ENCODE results near the gene PANK2. TPM values are rescaled to one million over a fixed set of nuclear protein-coding genes. Genes with fewer than 3 reads are reported as not detected.
"Not testable (repeated sequence)": the region's sequence is repeated elsewhere in the genome, so short reads cannot be mapped to it uniquely, and the experiment has no call there.

Gene PANK2
- polyA plus RNA-seq, 3 donors from 2014 or later: 42.1 to 53.0 (median 44.3) TPM

DNA sequence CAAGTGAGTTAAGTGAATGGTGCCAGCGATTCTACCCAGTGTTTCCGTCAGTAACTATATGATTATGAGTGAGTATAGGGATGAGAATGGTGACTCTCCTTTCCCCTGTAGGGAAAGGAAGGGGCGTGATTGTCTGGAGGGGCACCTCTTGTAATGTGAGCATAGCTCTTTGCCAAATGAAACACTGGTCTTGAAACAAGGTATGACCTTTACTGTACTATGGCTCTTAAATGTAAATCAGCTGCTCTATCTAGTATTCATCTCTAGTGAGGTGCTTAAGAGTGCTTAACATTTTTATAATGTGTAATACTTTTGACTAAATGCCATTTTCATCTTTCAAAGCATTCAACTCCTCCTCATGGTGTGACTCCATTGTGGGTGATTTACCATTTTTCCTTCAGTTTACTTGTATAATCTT is 11.0 kb downstream of the PANK2 start:
- H3K27me3 Mint-ChIP-seq (ENCODE audit: low read depth in 3 of 3): peaks cover 0 to 4% (median 0%) of the 10 kb centered on the region in 3 donors
- H3K27ac Mint-ChIP-seq: peak overlapping the region in 5 of 6 donors; percentile 43 to 77 (median 56)

GRCh38 chr20:3901028-3901705 is 12.0 kb downstream of the PANK2 start:
- Mint-ChIP-seq H3K9me3 (no peaks in the 10 kb centered on the region), H3K27ac (peak overlapping the region; percentile 19 to 74 (median 39)), H3K27me3 (ENCODE audit: low read depth in 3 of 3) (peaks cover 0 to 4% (median 0%) of the 10 kb centered on the region in 3 donors), H3K36me3 (no peaks in the 10 kb centered on the region), H3K4me1 (peaks cover 80 to 88% of the 10 kb centered on the region in 2 donors), H3K4me3 (peak overlapping the region; percentile 3 to 66 (median 52))
- DNase-seq: no peak

More for the DNA sequence above, 11.0 kb downstream of the PANK2 start:
- Mint-ChIP-seq H3K9me3 (no peaks in the 10 kb centered on the region), H3K36me3 (no peaks in the 10 kb centered on the region), H3K4me1 (peaks cover 84 to 95% of the 10 kb centered on the region in 2 donors), H3K4me3 (peak overlapping the region; percentile 22 to 72 (median 42))
- no peak for DNase-seq

DNA sequence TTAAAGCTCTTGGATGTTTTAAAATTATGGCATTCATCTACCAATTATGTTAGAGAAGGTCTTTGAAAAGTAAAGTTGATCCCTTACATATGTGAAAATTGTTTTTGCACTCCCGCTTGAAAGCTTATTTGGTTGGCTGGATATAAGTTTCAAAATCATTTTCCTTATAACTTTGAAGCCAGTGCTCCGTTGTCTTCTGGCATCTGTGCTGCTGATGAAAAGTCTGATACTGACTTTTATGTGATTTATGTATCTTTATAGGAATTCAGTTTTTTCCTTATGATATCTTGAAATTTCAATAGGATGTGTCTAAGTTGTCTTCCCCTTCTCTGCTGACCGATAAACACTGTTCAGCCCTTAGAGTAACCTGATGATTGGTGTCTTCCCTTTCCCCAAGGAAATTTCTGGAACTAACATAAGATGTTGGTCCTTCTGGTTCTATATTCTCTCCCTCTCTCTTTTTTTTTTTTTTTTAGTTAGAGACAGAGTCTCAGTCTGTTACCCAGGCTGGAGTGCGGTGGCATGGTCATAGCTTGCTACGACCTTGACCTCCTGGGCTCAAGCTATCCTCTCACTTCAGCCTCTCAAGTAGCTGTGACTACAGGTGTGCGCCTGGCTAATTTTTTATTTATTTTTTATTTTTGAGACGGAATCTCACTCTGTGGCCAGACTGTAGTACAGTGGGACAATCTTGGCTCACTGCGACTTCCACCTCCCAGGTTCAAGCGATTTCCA is 12.7 kb downstream of the PANK2 start:
- Mint-ChIP-seq H3K9me3 (no peaks in the 10 kb centered on the region), H3K36me3 (no peaks in the 10 kb centered on the region), H3K4me3 (peak overlapping the region; percentile 12 to 66 (median 52)), H3K27ac (peak overlapping the region; percentile 19 to 83 (median 52)), H3K4me1 (peaks cover 78 to 88% of the 10 kb centered on the region in 2 donors), H3K27me3 (ENCODE audit: low read depth in 3 of 3) (peaks cover 0 to 6% (median 0%) of the 10 kb centered on the region in 3 donors)
- no peak for DNase-seq

DNA sequence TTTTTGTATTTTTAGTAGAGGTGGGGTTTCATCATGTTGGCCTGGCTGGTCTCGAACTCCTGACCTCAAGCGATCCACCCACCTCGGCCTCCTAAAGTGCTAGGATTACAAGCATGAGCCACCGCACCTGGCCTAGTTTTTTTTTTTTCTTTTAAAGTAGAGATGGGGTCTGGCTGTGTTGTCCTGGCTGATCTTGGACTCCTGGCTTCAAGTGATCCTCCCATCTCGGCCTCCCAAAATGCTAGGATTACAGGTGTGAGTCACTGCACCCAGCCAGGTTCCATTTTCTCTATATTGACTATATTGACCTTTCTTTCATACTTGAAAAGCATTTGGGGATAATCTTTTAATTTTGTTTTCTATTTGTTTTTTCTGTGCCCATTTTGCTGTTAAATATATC is 13.3 kb downstream of the PANK2 start:
- H3K4me1 Mint-ChIP-seq: peaks cover 78 to 88% of the 10 kb centered on the region in 2 donors
- no peaks in the 10 kb centered on the region for H3K36me3 Mint-ChIP-seq
- H3K4me3 Mint-ChIP-seq: peak overlapping the region in 1 of 5 donors; percentile 35
- no peak for DNase-seq
- peaks cover 0 to 7% (median 0%) of the 10 kb centered on the region in 3 donors for H3K27me3 Mint-ChIP-seq (ENCODE audit: low read depth in 3 of 3)
- H3K27ac Mint-ChIP-seq: peak overlapping the region in 3 of 6 donors; percentile 40 to 67 (median 49)
- no peaks in the 10 kb centered on the region for H3K9me3 Mint-ChIP-seq

DNA sequence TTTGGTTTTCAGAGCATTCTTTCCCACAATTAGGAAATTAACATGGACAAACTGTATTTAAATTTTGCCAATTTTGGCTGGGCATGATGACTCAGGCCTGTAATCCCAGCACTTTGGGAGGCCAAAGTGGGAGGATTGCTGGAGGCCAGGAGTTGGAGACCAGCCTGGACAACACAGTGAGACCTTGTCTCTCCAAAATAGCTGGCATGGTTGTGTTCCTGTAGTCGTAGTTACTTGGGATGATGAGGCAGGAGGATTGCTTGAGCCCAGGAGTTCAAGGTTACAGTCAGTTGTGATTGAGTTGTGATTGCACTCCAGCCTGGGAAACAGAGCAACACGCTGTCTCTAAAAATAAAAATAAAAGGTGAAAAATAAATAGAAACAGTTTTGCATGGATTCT is 15.0 kb downstream of the PANK2 start:
- no peak overlapping the region for H3K4me3 Mint-ChIP-seq
- H3K36me3 Mint-ChIP-seq: peaks cover 0 to 10% (median 5%) of the 10 kb centered on the region in 3 donors
- peaks cover 0 to 7% (median 3%) of the 10 kb centered on the region in 3 donors for H3K27me3 Mint-ChIP-seq (ENCODE audit: low read depth in 3 of 3)
- H3K9me3 Mint-ChIP-seq: no peaks in the 10 kb centered on the region
- peak overlapping the region in 1 of 6 donors; percentile 16 for H3K27ac Mint-ChIP-seq
- H3K4me1 Mint-ChIP-seq: peaks cover 79 to 89% of the 10 kb centered on the region in 2 donors
- no peak for DNase-seq

GRCh38 chr20:3904857-3905256 is 15.7 kb downstream of the PANK2 start:
- no peaks in the 10 kb centered on the region for H3K9me3 Mint-ChIP-seq
- H3K27ac Mint-ChIP-seq: peak overlapping the region in 4 of 6 donors; percentile 19 to 60 (median 34)
- DNase-seq: no peak
- H3K27me3 Mint-ChIP-seq (ENCODE audit: low read depth in 3 of 3): peaks cover 0 to 7% (median 3%) of the 10 kb centered on the region in 3 donors
- peak overlapping the region in 1 of 5 donors; percentile 27 for H3K4me3 Mint-ChIP-seq
- H3K4me1 Mint-ChIP-seq: peaks cover 75 to 86% of the 10 kb centered on the region in 2 donors
- peaks cover under 1 to 10% (median 5%) of the 10 kb centered on the region in 3 donors for H3K36me3 Mint-ChIP-seq

DNA sequence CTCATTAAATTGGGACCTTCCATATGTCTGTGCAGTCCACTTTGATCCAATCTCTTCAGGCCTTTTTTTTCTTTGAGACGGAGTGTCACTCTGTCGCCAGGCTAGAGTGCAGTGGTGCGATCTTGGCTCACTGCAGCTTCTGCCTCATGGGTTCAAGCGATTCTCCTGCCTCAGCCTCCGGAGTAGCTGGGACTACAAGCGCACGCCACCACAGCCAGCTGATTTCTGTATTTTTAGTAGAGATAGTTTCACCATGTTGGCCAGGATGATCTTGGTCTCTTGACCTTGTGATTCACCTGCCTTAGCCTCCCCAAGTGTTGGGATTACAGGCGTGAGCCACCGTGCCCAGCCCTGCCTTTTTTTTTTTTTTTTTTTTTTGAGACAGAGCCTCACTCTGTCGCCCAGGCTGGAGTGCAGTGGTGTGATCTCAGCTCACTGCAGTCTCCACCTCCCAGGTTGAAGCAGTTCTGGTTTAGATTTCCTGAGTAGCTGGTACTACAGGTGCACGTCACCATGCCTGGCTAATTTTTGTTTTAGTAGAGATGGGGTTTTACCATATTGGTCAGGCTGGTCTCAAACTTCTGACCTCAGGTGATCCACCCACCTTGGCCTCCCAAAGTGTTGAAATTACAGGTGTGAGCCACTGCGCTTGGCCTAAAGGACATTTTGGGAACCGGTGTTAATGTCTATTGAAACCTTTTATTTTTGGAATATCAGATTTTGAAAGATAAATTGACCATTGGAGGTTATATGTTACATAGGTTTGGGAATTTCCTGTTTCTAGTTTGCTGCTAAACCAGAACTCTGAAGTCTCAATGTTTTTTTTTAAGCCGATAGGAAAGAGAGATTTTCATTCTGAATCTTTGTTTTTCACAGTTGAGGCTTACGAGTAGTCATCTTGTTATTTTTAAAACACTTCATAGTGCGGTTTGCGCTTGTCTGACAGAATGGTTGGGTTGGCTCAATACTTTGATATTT is 17.8 kb downstream of the PANK2 start:
- not testable (repeated sequence) for H3K9me3 Mint-ChIP-seq; H3K27me3 Mint-ChIP-seq (ENCODE audit: low read depth in 3 of 3)
- peak in 2 of 3 donors; percentile 22 to 24 for DNase-seq
- peak overlapping the region in 5 of 6 donors; percentile 39 to 87 (median 81) for H3K27ac Mint-ChIP-seq
- H3K4me1 Mint-ChIP-seq: peaks cover 70 to 82% of the 10 kb centered on the region in 2 donors
- peaks cover 11 to 23% (median 13%) of the 10 kb centered on the region in 3 donors for H3K36me3 Mint-ChIP-seq
- H3K4me3 Mint-ChIP-seq: peak overlapping the region; percentile 4 to 78 (median 57)

GRCh38 chr20:3908667-3909066 is 19.5 kb downstream of the PANK2 start:
- DNase-seq: no peak
- Mint-ChIP-seq H3K36me3 (peaks cover 18 to 33% (median 20%) of the 10 kb centered on the region in 3 donors), H3K4me3 (no peak overlapping the region), H3K9me3 (no peaks in the 10 kb centered on the region), H3K4me1 (peaks cover 55 to 72% of the 10 kb centered on the region in 2 donors), H3K27ac (no peak overlapping the region), H3K27me3 (ENCODE audit: low read depth in 3 of 3) (peaks cover 5 to 6% (median 5%) of the 10 kb centered on the region in 3 donors)

- Mint-ChIP-seq H3K4me3 (no peak overlapping the region), H3K36me3 (peaks cover 23 to 36% (median 28%) of the 10 kb centered on the region in 3 donors), H3K9me3 (no peaks in the 10 kb centered on the region), H3K4me1 (peaks cover 44 to 62% of the 10 kb centered on the region in 2 donors), H3K27ac (peak overlapping the region in 4 of 6 donors; percentile 21 to 57 (median 36)), H3K27me3 (ENCODE audit: low read depth in 3 of 3) (peaks cover 5 to 6% (median 6%) of the 10 kb centered on the region in 3 donors)
- DNase-seq: no peak
Observed at GRCh38 chr20:3909952-3910366, 20.8 kb downstream of the PANK2 start.

DNA sequence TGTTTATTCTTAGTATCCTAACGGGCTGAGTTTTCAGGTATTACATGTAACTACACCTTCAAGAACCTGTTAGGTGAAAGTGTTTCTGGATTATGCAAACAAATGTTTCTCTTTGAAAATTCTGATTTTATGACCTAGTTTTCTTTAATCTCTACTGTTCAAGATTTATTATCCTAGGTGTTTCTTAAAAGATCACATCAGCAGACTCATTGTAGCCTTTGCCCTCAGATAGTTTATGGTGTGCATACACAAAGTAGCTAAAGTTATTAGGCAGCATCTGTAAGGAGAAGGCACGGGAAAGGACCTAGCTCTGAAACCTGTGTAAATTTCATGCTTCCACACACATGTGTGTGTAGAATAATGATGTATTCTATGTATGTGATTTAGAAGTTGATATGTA is 21.7 kb downstream of the PANK2 start:
- peaks cover 23 to 41% (median 28%) of the 10 kb centered on the region in 3 donors for H3K36me3 Mint-ChIP-seq
- peaks cover 5 to 6% (median 6%) of the 10 kb centered on the region in 3 donors for H3K27me3 Mint-ChIP-seq (ENCODE audit: low read depth in 3 of 3)
- no peak overlapping the region for H3K4me3 Mint-ChIP-seq
- DNase-seq: no peak
- peaks cover 47 to 68% of the 10 kb centered on the region in 2 donors for H3K4me1 Mint-ChIP-seq
- H3K9me3 Mint-ChIP-seq: no peaks in the 10 kb centered on the region
- peak overlapping the region in 1 of 6 donors; percentile 57 for H3K27ac Mint-ChIP-seq

DNA sequence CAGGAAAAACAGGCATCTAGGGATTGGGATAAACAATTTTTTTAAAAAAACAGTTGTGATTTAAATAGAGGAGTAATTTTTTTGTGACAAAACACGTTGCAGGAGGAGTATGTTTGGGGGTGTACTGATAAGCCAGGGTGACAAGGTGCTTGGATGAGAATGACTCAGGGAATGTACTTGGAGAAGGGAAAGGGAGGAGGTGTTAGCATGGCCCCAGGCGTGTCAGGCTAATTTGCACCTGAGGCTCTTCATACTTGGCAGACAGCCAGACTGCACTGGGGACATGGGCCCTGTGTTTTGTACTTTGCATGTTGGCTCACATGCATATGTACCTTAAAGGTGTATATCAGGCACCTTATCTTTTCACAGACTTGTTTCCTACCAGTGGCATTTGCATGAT is 22.8 kb downstream of the PANK2 start:
- Mint-ChIP-seq H3K27ac (peak overlapping the region in 2 of 6 donors; percentile 25 to 41), H3K4me3 (no peak overlapping the region), H3K9me3 (no peaks in the 10 kb centered on the region), H3K4me1 (peaks cover 45 to 70% of the 10 kb centered on the region in 2 donors), H3K36me3 (peaks cover 27 to 41% (median 28%) of the 10 kb centered on the region in 3 donors), H3K27me3 (ENCODE audit: low read depth in 3 of 3) (peaks cover 3 to 6% (median 5%) of the 10 kb centered on the region in 3 donors)
- DNase-seq: no peak

DNA sequence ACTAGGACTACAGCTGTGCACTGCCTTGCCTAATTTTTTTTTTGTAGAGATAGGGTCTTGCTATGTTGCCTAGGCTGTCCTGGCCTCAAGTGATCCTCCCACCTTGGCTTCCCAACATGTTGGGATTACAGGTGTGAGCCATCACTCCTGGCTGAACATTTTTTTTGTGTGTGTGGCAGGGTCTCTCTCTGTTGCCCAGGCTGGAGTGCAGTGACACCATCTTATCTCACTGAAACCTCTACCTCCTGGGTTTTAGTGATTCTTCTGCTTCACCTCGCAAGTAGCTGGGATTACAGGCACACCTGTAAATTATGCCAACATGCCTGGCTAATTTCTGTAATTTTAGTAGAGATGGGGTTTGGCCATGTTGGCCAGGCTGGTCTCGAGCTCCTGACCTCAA is 25.3 kb downstream of the PANK2 start:
- DNase-seq: no peak
- Mint-ChIP-seq H3K27ac (peak overlapping the region in 1 of 6 donors; percentile 22), H3K36me3 (peaks cover 28 to 41% (median 39%) of the 10 kb centered on the region in 3 donors), H3K4me1 (peaks cover 30 to 68% of the 10 kb centered on the region in 2 donors), H3K27me3 (ENCODE audit: low read depth in 3 of 3) (peaks cover 3 to 5% (median 3%) of the 10 kb centered on the region in 3 donors), H3K9me3 (no peaks in the 10 kb centered on the region), H3K4me3 (no peak overlapping the region)

DNA sequence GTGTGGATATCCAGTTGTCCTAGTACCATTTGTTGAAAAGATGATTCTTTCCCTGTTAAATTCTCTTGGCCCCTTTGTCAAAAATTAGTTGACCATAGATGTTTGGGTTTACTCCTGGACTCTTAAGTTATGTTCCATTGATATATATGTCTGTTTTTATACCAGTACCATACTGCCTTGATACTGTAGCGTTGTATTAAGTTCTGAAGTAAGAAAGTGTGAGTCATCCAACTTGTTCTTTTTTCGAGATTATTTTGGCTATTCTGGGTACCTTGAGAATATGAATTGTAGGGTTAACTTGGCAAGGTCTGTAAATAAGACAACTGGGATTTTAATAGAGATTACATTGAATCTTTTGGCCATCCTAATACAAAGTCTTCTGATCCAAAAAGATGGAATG is 26.5 kb downstream of the PANK2 start:
- no peaks in the 10 kb centered on the region for H3K9me3 Mint-ChIP-seq
- peaks cover 2 to 5% (median 3%) of the 10 kb centered on the region in 3 donors for H3K27me3 Mint-ChIP-seq (ENCODE audit: low read depth in 3 of 3)
- peak overlapping the region in 3 of 6 donors; percentile 9 to 42 (median 40) for H3K27ac Mint-ChIP-seq
- H3K36me3 Mint-ChIP-seq: peaks cover 21 to 39% (median 34%) of the 10 kb centered on the region in 3 donors
- no peak overlapping the region for H3K4me3 Mint-ChIP-seq
- peaks cover 21 to 61% of the 10 kb centered on the region in 2 donors for H3K4me1 Mint-ChIP-seq
- DNase-seq: no peak
